HFF-Myc (cell line): ENCODE measurements around the gene IL1RN.
"Not testable (repeated sequence)": the region's sequence is repeated elsewhere in the genome, so short reads cannot be mapped to it uniquely, and the experiment has no call there.

Experiments
- DNase-seq: peaks from one replicate; pipeline ENCODE4 v3.0.0-alpha.2; 2011; ENCODE audit warnings: low read depth; ENCODE audit errors: extremely low read depth
- H3K4me3 ChIP-seq: replicated peaks from 2 replicates; pipeline ENCODE4 v1.5.1; 2011; ENCODE audit warnings: low read depth, mild to moderate bottlenecking, control low read depth, low read length
- TF ChIP-seq, protein P1 (sequence below): IDR thresholded peaks from 2 replicates; pipeline ENCODE4 v1.5.1; 2012; ENCODE audit warnings: mild to moderate bottlenecking, low read depth, low read length, control low read depth; ENCODE audit errors: missing control alignments

The IL1RN gene

DNA sequence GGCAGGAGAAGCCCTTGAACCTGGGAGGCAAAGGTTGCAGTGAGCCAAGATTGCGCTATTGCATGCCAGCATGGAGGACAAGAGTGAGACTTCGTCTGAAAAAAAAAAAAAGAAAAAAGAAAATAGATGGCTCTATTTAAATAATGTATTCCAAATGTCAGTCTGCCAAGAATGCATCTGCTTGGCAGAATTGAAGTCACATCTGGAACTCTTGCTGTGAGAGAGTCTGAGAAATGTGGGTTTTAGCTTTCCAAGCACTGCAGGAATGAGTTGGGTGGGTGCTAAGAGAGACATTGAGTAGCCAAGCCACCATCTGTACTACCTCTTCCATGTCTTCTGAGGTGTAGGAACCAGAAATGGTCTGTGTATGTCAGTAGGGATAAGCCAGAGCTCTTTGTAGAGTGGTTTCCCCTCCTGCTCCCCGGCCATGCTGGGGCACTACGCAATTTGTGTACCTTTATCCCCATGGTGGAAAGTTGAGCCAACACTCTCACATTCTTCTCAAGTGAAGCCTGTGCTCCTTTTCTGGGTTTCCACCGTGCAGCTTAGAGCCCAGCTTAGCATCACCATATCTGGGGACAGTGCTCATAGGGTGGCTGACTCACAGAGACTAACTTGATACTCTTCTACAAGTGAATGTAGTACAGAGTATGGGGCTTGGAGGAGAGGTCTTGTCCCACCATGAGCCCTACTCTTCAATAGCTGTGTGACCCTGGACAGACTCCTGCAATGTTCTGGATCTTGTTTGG lies 34.4 kb upstream of the IL1RN start:
- H3K4me3 ChIP-seq, result no peak overlapping the region
- no peak for DNase-seq
- TF ChIP-seq, protein P1, sequence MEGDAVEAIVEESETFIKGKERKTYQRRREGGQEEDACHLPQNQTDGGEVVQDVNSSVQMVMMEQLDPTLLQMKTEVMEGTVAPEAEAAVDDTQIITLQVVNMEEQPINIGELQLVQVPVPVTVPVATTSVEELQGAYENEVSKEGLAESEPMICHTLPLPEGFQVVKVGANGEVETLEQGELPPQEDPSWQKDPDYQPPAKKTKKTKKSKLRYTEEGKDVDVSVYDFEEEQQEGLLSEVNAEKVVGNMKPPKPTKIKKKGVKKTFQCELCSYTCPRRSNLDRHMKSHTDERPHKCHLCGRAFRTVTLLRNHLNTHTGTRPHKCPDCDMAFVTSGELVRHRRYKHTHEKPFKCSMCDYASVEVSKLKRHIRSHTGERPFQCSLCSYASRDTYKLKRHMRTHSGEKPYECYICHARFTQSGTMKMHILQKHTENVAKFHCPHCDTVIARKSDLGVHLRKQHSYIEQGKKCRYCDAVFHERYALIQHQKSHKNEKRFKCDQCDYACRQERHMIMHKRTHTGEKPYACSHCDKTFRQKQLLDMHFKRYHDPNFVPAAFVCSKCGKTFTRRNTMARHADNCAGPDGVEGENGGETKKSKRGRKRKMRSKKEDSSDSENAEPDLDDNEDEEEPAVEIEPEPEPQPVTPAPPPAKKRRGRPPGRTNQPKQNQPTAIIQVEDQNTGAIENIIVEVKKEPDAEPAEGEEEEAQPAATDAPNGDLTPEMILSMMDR, result no peak

DNA sequence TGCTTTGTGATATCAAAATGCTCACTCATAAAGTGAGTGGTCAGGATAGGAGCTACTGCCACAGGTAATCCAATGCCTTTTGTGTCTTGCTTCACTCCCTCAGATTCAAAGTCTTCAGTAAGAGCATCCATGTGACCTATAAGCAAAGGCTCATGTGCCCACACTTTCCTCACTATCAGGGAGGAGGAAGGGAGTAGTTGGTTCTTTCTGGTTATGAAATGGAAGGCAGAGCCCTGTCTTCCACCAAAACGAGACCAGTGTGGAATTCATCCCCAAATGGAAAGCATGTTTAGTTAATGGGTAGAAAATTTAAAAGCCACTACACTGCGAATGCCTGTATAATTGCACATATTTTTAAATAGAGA lies 33.8 kb upstream of the IL1RN start:
- no peak overlapping the region for H3K4me3 ChIP-seq
- TF ChIP-seq, protein P1, result no peak
- DNase-seq, result no peak

- not testable (repeated sequence) for DNase-seq, H3K4me3 ChIP-seq
These were observed 31.1 kb upstream of the IL1RN start for GRCh38 chr2:113096306-113096705.

DNA sequence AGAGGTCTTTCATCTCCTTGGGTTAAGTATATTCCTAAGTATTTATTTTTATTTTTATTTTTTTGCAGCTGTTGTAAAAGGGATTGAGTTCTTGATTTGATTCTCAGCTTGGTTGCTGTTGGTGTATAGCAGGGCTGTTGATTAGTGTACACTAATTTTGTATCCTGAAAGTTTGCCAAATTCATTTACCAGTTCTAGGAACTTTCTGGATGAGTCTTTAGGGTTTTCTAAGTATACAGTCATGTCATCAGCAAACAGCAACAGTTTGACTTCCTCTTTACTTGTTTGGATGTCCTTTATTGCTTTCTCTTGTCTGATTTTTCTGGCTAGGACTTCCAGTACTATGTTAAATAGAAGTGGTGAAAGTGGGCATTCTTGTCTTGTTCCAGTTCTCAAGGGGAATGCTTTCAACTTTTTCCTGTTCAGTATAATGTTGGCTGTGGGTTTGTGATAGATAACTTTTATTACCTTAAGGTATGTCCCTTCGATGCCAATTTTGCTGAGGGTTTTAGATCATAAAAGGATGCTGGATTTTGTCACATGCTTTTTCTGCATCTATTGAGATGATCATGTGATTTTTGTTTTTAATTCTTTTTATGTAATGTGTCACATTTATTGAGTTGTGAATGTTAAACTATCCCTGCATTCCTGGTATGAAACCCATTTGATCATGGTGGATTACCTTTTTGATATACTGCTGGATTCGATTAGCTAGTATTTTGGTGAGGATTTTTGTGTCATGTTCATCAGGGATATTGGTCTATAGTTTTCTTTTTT lies 30.4 kb upstream of the IL1RN start:
- not testable (repeated sequence) for H3K4me3 ChIP-seq, DNase-seq

DNA sequence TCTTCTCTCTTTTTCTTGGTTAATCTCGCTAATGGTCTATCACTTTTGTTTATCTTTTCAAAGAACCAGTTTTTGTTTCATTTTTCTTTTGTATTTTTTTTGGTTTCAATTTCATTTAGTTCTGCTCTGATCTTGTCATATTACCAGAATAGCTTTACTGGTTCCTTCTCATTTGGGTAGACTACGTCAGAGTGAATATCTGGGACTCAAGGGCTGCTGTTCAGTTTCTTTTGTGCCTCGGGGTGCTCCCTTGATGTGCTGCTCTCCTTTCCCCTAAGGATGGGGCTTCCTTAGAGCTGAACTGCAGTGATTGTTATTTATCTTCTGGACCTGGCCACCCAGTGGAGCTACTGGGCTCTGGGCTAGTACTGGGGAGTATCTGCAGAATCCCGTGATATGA lies 29.4 kb upstream of the IL1RN start:
- H3K4me3 ChIP-seq, result no peak overlapping the region
- DNase-seq, result no peak
- TF ChIP-seq, protein P1, result no peak

GRCh38 chr2:113098532-113098931 lies 28.9 kb upstream of the IL1RN start:
- no peak overlapping the region for H3K4me3 ChIP-seq
- TF ChIP-seq, protein P1, result no peak
- DNase-seq, result no peak

- no peak for DNase-seq
- no peak overlapping the region for H3K4me3 ChIP-seq
- TF ChIP-seq, protein P1, result no peak
These were observed 25.3 kb upstream of the IL1RN start for GRCh38 chr2:113102133-113102532.
